Fibroblast of lung (primary cell): Measurements from ENCODE around the gene ZNF618. TPM values are rescaled to one million over a fixed set of nuclear protein-coding genes. Genes with fewer than 3 reads are reported as not detected.

ENCODE experiments used
- DNase-seq, 2 donors: peaks; one replicate each; pipeline versions ENCODE4 v3.0.0 to v3.0.0-alpha.2; 2010; ENCODE audit warnings: low read depth in 2 of 2
- H2AFZ ChIP-seq: 2 replicates; pipeline ENCODE4 v1.5.1; 2012; ENCODE audit warnings: low read length, control low read depth, inconsistent platforms
- H3K27ac ChIP-seq: 2 replicates; pipeline ENCODE4 v1.5.1; 2011; ENCODE audit warnings: low read length, control low read depth; ENCODE audit not compliant: insufficient read depth
- H3K27me3 ChIP-seq: 2 replicates; pipeline ENCODE4 v1.5.1; 2011; ENCODE audit warnings: mild to moderate bottlenecking, low read length; ENCODE audit not compliant: control insufficient read depth, insufficient read depth
- H3K36me3 ChIP-seq: 2 replicates; pipeline ENCODE4 v1.5.1; 2011; ENCODE audit warnings: low read length; ENCODE audit not compliant: control insufficient read depth, insufficient read depth
- H3K4me1 ChIP-seq: 2 replicates; pipeline ENCODE4 v1.5.1; 2011; ENCODE audit warnings: low read length; ENCODE audit not compliant: control insufficient read depth, insufficient read depth; ENCODE audit errors: extremely low read depth
- H3K4me2 ChIP-seq: 2 replicates; pipeline ENCODE4 v1.5.1; 2011; ENCODE audit warnings: low read length, control low read depth; ENCODE audit not compliant: insufficient read depth; ENCODE audit errors: extremely low read depth
- H3K4me3 ChIP-seq, 4 experiments: fragments of 200-600 bp in 1 of 4; sonication (generic) in 1 of 4; replicated peaks in 1 of 4; 2 replicates each; pipeline ENCODE4 v1.5.1; 2011 to 2016; ENCODE audit warnings: low read length in 4 of 4, low read depth in 3 of 4, mild to moderate bottlenecking in 3 of 4, control low read depth in 2 of 4, inconsistent platforms in 1 of 4, mixed read lengths in 1 of 4; ENCODE audit not compliant: insufficient read depth in 1 of 4; ENCODE audit errors: control extremely low read depth in 1 of 4
- H3K79me2 ChIP-seq: 2 replicates; pipeline ENCODE4 v1.5.1; 2012; ENCODE audit warnings: mild to moderate bottlenecking, low read length, inconsistent platforms; ENCODE audit not compliant: control insufficient read depth, insufficient read depth
- H3K9ac ChIP-seq: 2 replicates; pipeline ENCODE4 v1.5.1; 2011; ENCODE audit warnings: mild to moderate bottlenecking, low read length, control low read depth; ENCODE audit not compliant: insufficient read depth
- H3K9me3 ChIP-seq: 2 replicates; pipeline ENCODE4 v1.5.1; 2012; ENCODE audit warnings: low read depth, low read length; ENCODE audit not compliant: control insufficient read depth, insufficient read depth
- H4K20me1 ChIP-seq: 2 replicates; pipeline ENCODE4 v1.5.1; 2011; ENCODE audit warnings: low read length; ENCODE audit not compliant: control insufficient read depth, insufficient read depth; ENCODE audit errors: extremely low read depth
- EZH2 ChIP-seq: IDR thresholded peaks from 2 replicates; pipeline ENCODE4 v1.5.1; 2012; ENCODE audit warnings: low read length, control low read depth, mild to moderate bottlenecking; ENCODE audit errors: missing control alignments
- polyA plus RNA-seq, 2 donors: library from polyadenylated mRNA; depleted of rRNA in 1 of 2; stranded (reverse) in 1 of 2; unstranded in 1 of 2; fragments of >200 nt; gene quantifications; 2 replicates each; pipeline ENCODE4 v1.2.1, GENCODE V29; 2011 to 2012; ENCODE audit warnings: missing spikeins in 1 of 2
- total RNA-seq: library from RNA; depleted of rRNA; stranded (reverse); fragments of >200 nt; gene quantifications from 2 replicates; pipeline ENCODE4 v1.2.1, GENCODE V29; 2014
- TF ChIP-seq, protein P1 (sequence below), 2 donors: IDR thresholded peaks in 1 of 2; conservative IDR thresholded peaks in 1 of 2; 1 replicate in 1 of 2; 2 replicates in 1 of 2; pipeline ENCODE4 v1.5.1; 2011 to 2012; ENCODE audit warnings: low read length in 2 of 2, control low read depth in 1 of 2, inconsistent platforms in 1 of 2, low read depth in 1 of 2, mild to moderate bottlenecking in 1 of 2

Gene ZNF618
- total and polyA plus RNA-seq, 2 donors (not counting 1 experiment from before 2014, with no cell fraction given), result 6.6 to 8.6 TPM

DNA sequence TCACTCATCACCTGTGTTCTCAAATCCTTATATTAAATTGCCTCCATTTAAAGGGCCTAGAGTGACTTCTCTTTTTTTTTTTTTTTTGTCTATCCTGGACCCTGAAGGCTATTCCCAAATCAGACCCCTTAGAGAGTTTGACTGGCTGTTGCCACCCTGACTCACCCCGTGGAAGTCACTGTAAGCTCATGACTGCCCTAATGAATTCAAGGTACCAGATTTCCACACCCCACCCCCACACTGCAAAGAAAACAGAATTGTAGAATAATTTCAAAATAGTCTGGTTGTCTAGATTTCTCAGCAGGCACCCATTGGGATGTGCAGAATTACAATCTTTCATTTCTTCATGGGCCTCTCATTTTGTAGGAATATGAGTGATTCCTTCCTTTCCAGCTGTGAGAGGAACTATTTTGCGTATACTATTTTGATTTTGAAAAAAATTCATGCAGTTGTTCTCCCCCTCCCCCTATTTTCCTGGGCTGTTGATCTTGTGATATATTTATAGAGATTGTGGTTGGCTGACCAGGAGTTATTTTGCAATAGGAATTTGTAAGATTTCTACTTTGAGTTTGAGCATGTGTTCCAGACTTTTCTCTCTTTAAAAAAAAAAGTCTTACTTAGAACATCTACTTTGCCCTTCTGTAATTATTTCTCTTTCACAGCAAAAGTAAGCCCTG is 79.1 kb downstream of the ZNF618 start:
- no peaks in the 10 kb centered on the region for H3K27me3 ChIP-seq
- H3K79me2 ChIP-seq, result peaks cover 16% of the 10 kb centered on the region
- H3K27ac ChIP-seq, result peak overlapping the region; percentile 16
- peak overlapping the region in 1 of 4 experiments; percentile 4 for H3K4me3 ChIP-seq
- DNase-seq, result peak; percentile 78 to 91
- no peaks in the 10 kb centered on the region for H3K9me3 ChIP-seq
- peak overlapping the region; percentile 55 for H3K4me2 ChIP-seq
- H4K20me1 ChIP-seq, result no peaks in the 10 kb centered on the region
- H3K36me3 ChIP-seq, result no peaks in the 10 kb centered on the region
- H3K9ac ChIP-seq, result no peak overlapping the region
- H3K4me1 ChIP-seq, result peaks cover 44% of the 10 kb centered on the region
- TF ChIP-seq, protein P1, sequence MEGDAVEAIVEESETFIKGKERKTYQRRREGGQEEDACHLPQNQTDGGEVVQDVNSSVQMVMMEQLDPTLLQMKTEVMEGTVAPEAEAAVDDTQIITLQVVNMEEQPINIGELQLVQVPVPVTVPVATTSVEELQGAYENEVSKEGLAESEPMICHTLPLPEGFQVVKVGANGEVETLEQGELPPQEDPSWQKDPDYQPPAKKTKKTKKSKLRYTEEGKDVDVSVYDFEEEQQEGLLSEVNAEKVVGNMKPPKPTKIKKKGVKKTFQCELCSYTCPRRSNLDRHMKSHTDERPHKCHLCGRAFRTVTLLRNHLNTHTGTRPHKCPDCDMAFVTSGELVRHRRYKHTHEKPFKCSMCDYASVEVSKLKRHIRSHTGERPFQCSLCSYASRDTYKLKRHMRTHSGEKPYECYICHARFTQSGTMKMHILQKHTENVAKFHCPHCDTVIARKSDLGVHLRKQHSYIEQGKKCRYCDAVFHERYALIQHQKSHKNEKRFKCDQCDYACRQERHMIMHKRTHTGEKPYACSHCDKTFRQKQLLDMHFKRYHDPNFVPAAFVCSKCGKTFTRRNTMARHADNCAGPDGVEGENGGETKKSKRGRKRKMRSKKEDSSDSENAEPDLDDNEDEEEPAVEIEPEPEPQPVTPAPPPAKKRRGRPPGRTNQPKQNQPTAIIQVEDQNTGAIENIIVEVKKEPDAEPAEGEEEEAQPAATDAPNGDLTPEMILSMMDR (conservative IDR thresholded peaks at IDR 0.05 in 1 of 2, IDR thresholded peaks at IDR 0.05 in 1 of 2; ENCODE audit: low read depth in 1 of 2, low read length in 2 of 2), result no peak
- no peak for TF ChIP-seq EZH2
- H2AFZ ChIP-seq, result no peak overlapping the region

DNA sequence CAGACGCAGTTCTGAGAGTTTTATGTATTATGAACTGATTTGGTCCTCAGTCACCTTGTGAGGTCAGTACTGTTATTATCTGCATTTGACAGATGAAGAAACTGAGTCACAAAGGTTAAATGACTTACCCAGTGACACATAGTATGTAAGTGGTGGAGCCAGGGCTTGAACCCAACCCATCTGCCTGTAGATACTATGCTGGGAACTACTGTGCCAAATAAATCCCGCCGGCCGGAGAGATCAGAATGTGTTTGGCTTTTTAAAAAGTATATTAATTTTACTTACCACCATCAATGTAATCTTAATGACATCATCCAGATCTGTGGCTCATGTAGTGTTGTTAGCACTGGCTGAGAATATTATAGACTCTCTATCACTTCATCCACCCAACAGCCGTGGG is 80.8 kb downstream of the ZNF618 start:
- Histone ChIP-seq H3K4me3 (no peak overlapping the region), H2AFZ (no peak overlapping the region), H4K20me1 (no peaks in the 10 kb centered on the region), H3K9me3 (no peaks in the 10 kb centered on the region), H3K9ac (no peak overlapping the region), H3K27me3 (no peaks in the 10 kb centered on the region), H3K4me1 (peaks cover 44% of the 10 kb centered on the region), H3K27ac (peak overlapping the region; percentile 78), H3K79me2 (peaks cover 14% of the 10 kb centered on the region), H3K4me2 (no peak overlapping the region), H3K36me3 (peaks cover 1% of the 10 kb centered on the region)
- TF ChIP-seq EZH2, result no peak
- TF ChIP-seq, protein P1 (conservative IDR thresholded peaks at IDR 0.05 in 1 of 2, IDR thresholded peaks at IDR 0.05 in 1 of 2; ENCODE audit: low read depth in 1 of 2, low read length in 2 of 2), result no peak
- peak; percentile 5 to 35 for DNase-seq

DNA sequence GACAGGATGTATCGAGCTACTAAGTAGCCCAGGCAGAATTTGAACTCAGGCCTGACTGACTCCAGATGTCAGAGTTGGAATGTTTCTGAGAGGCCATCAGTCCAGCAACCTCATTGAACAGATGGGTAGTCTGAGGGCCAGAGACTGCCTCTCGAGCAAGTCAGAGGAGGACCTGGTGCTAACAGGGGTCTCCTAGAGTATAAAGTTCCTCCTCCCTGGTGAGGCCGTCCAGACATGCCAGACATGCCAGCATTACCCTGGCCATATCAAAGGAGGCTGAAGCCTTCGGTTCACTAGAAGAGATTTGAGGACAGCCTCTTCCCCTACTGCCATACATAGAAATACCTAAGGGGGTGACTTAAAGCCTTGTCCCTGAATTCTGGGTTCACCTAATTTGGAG is 81.2 kb downstream of the ZNF618 start:
- peak overlapping the region; percentile 78 for H3K27ac ChIP-seq
- no peak overlapping the region for H2AFZ ChIP-seq
- H3K4me3 ChIP-seq, result no peak overlapping the region
- H3K27me3 ChIP-seq, result no peaks in the 10 kb centered on the region
- H3K9ac ChIP-seq, result no peak overlapping the region
- H3K4me2 ChIP-seq, result peak overlapping the region; percentile 65
- TF ChIP-seq, protein P1 (conservative IDR thresholded peaks at IDR 0.05 in 1 of 2, IDR thresholded peaks at IDR 0.05 in 1 of 2; ENCODE audit: low read depth in 1 of 2, low read length in 2 of 2), result no peak
- TF ChIP-seq EZH2, result no peak
- H4K20me1 ChIP-seq, result no peaks in the 10 kb centered on the region
- DNase-seq, result peak; percentile 10 to 54
- H3K36me3 ChIP-seq, result peaks cover 1% of the 10 kb centered on the region
- peaks cover 44% of the 10 kb centered on the region for H3K4me1 ChIP-seq
- no peaks in the 10 kb centered on the region for H3K9me3 ChIP-seq
- peaks cover 15% of the 10 kb centered on the region for H3K79me2 ChIP-seq
